Measurements from ENCODE around the gene KIF3C.
A peak's percentile ranks its signal among the peaks of the same experiment; 100 is the strongest.

The KIF3C gene

DNA sequence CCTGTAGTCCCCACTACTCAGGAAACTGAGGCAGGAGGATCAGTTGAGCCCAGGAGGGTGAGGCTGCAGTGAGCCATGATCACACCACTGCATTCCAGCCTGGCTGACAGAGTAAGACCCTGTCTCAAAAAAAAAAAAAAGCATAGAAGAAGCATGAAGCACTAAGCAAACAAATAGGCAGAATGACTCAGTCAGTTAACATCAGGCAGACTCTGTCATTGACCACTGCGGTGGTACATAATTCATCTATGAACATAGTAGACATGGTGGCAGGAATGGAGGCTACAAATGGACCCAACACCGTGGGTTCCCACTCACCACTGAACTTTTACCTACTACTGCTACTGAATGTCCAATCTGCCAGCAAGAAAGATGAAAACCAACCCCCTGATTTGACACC lies 96.4 kb downstream of the KIF3C start:
- Histone ChIP-seq H3K27me3 (replicated peaks) (no peaks in the 10 kb centered on the region), H3K4me3 (ENCODE audit: low read depth, low read length) (no peak overlapping the region), H3K36me3 (replicated peaks) (no peaks in the 10 kb centered on the region), H3K27ac (peak overlapping the region; percentile 61)
- in situ Hi-C loops (cut with HindIII; ENCODE audit: low pct_ligation_motif_present, low sequenced_read_pairs), result no loop called here
- TF ChIP-seq, protein P1, sequence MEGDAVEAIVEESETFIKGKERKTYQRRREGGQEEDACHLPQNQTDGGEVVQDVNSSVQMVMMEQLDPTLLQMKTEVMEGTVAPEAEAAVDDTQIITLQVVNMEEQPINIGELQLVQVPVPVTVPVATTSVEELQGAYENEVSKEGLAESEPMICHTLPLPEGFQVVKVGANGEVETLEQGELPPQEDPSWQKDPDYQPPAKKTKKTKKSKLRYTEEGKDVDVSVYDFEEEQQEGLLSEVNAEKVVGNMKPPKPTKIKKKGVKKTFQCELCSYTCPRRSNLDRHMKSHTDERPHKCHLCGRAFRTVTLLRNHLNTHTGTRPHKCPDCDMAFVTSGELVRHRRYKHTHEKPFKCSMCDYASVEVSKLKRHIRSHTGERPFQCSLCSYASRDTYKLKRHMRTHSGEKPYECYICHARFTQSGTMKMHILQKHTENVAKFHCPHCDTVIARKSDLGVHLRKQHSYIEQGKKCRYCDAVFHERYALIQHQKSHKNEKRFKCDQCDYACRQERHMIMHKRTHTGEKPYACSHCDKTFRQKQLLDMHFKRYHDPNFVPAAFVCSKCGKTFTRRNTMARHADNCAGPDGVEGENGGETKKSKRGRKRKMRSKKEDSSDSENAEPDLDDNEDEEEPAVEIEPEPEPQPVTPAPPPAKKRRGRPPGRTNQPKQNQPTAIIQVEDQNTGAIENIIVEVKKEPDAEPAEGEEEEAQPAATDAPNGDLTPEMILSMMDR (IDR thresholded peaks at IDR 0.05; ENCODE audit: low read depth, low read length, missing control alignments), result peak; percentile 32
- DNase-seq, result peak; percentile 88

DNA sequence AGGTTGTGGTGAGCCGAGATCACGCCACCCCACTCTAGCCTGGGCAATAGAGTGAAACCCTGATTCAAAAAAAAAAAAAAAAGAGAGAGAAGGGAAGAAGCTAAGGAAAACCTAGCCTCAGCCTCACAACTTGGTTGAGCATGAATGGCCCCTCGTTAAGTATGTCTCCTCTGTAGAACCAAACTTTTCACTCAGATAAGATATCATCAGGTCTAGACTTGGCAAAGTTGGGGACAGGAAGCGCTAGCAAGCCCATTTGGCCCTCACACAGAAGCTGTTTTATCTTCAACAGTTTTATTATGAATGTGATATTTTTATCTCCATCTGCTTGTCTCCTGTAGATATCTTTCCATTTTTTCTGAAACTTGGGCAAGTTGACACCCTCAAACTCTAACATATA lies 100.5 kb downstream of the KIF3C start:
- no peaks in the 10 kb centered on the region for H3K36me3 ChIP-seq (replicated peaks)
- TF ChIP-seq, protein P1 (IDR thresholded peaks at IDR 0.05; ENCODE audit: low read depth, low read length, missing control alignments), result no peak
- no peak overlapping the region for H3K27ac ChIP-seq
- DNase-seq, result no peak
- no peaks in the 10 kb centered on the region for H3K27me3 ChIP-seq (replicated peaks)
- in situ Hi-C loops (cut with HindIII; ENCODE audit: low pct_ligation_motif_present, low sequenced_read_pairs), result no loop called here
- H3K4me3 ChIP-seq (ENCODE audit: low read depth, low read length), result no peak overlapping the region

DNA sequence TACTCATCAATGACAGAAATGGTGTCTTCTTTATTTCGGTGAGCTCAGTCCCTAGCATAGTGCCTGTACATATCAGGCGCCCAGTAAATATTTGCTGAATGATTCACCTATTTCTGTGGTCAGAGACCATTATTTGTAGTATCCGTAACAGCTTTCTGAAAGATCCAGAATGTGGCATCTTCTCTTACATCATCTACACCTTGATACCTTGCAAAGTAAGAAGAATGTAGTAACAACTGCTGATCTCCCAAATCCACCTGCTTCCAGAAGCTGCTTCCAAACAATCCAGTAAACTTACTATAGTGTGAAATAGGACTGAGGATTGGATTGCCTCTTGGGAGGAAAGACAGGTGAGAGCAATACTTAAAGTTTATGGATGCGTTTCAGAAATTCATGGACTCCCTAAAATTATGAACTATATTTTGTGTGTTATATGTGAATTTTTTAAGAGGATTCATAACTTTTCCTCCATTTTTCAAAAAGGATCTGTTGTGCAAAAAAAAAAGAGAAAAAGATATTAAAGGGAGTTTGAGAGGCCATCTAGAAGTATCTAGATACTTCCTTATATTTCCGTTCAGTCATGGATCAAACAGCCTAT lies 103.1 kb downstream of the KIF3C start:
- peak; percentile 55 for DNase-seq
- H3K27me3 ChIP-seq (replicated peaks), result no peaks in the 10 kb centered on the region
- TF ChIP-seq, protein P1 (IDR thresholded peaks at IDR 0.05; ENCODE audit: low read depth, low read length, missing control alignments), result no peak
- no peaks in the 10 kb centered on the region for H3K36me3 ChIP-seq (replicated peaks)
- in situ Hi-C loops (cut with HindIII; ENCODE audit: low pct_ligation_motif_present, low sequenced_read_pairs), result no loop called here
- peak overlapping the region; percentile 59 for H3K4me3 ChIP-seq (ENCODE audit: low read depth, low read length)
- peak overlapping the region; percentile 85 for H3K27ac ChIP-seq

DNA sequence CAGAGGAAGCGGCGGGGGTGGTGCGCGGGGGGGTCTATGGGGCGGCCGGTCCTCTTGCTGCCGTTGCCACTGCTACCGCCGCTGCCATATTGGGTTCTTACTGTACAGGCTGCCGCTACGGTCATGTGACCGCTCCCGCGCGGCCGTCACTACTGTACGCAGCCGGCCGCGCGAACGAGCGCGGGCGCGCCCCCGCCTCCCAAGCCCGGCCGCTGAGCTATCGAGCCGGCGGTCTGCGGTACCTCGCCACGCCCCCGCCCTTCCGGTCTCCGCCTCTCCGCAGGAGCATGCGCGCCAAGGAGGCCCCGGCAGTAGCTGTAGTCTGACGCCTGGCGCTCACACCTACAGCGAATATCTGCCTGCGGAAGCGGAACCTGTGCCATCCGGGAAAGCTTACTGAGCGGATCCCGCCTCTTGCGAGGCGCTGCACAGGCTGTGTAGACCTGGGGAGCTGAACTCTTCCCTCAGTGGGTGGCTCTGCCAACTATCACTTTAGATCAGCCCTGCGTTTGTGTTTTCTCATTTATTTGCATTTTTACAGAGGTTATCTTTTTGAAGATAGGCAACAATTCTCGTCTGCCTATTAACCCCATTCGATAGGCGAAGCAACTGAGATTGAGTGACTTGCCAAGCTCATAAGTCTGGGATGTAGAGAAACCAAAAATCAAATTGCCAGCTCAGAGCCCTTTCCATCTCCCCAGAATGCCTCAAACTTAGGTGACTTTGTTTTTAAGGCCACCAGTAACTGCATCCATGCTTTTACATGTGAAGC lies 103.8 kb downstream of the KIF3C start, which contains the start of gene ASXL2:
TSS of gene ASXL2 (minus strand) at position 127 of the 772 bp plus-strand sequence. CDS start 265 bp downstream, outside the sequence.
- DNase-seq, result peak; percentile 97
- TF ChIP-seq, protein P1 (IDR thresholded peaks at IDR 0.05; ENCODE audit: low read depth, low read length, missing control alignments), result no peak

DNA sequence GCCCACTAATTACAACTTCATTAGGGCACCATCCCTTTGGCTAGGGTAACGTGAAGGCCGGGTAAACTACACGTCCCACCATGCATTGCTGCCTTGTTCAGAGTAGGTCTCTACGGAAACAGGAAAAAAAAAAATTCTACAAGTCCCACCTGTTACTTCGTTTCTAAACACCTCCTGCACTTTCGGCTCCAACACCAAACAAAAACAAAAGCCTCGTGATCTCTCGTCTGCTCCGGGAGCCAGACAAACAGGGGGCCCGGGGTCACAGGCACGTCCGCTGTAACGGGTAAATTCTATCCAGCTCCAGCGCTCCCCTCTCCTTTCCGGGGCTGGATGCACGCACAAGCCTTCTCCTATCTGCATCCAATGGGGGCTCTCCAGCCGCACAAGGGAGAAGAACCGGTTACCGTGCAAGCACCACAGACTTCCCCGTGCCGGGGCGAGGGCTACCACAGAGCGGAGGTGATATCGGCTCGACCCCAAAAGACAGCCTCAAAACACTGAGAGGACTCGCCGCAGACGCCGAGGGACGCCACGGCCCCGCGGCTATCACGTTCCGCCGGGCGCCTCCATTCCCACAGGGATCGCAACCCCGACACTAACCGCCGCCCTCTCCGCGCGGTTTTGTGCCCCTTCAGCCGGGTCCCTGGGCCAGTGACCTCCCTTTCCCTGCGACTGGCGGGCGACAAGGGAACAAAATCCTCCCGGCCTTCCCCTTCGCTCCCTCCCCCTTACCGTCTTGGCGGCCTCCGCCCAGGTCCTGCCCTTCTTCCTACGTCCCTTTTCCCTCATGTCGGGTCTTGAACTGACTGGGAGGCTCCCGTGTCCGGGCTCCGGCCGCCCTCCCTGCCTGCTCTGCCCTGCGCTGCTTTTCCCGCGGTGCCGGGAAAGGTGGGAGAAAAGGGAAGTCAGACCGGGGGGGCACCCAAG lies 104.6 kb downstream of the KIF3C start:
- no peaks in the 10 kb centered on the region for H3K27me3 ChIP-seq (replicated peaks)
- in situ Hi-C loops (cut with HindIII; ENCODE audit: low pct_ligation_motif_present, low sequenced_read_pairs), result no loop called here
- no peaks in the 10 kb centered on the region for H3K36me3 ChIP-seq (replicated peaks)
- peak overlapping the region; percentile 98 for H3K4me3 ChIP-seq (ENCODE audit: low read depth, low read length)
- TF ChIP-seq, protein P1 (IDR thresholded peaks at IDR 0.05; ENCODE audit: low read depth, low read length, missing control alignments), result no peak
- peak; percentile 55 for DNase-seq
- H3K27ac ChIP-seq, result peak overlapping the region; percentile 91

More for the DNA sequence above, 103.8 kb downstream of the KIF3C start, which contains the start of gene ASXL2:
- Histone ChIP-seq H3K27ac (peak within 1 kb of the TSS; percentile 91), H3K4me3 (ENCODE audit: low read depth, low read length) (peak within 1 kb of the TSS; percentile 98), H3K27me3 (replicated peaks) (no peaks in the 10 kb centered on the region), H3K36me3 (replicated peaks) (no peaks in the 10 kb centered on the region)
- in situ Hi-C loops (cut with HindIII; ENCODE audit: low pct_ligation_motif_present, low sequenced_read_pairs), result no loop called here

All from brain microvascular endothelial cell (primary cell).